ENCODE data around the gene ESRRA.
"Not testable (repeated sequence)": the region's sequence is repeated elsewhere in the genome, so short reads cannot be mapped to it uniquely, and the experiment has no call there.

ESRRA gene

DNA sequence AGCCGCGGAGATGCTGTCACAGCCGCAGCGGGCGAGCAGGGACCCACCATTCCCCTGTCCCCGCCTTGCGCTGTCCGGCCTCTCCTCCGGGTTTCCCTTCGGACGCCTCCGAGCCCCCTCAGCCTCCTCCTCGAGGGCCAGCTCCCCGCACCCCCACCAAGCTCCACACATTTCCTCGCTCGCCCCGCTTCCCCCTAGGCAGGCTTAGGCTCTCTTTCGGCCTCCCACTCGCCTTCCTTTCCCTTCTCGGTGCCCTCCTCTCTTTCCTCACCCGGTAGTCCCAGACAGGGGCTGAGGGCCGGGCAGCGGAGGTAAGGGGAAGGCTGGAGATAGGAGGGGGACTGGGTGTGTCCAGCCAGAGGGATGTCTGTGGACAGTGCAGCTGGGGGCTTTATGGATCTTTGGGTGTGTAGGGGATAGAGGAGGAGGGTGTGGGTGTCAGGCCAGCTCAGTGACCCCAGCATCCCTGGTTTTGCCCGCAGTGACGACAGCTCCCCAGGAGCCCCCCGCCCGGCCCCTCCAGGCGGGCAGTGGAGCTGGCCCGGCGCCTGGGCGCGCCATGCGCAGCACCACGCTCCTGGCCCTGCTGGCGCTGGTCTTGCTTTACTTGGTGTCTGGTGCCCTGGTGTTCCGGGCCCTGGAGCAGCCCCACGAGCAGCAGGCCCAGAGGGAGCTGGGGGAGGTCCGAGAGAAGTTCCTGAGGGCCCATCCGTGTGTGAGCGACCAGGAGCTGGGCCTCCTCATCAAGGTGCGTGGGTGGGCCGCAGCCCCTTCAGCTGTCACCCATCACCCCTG is 12.7 kb upstream of the ESRRA start:
- no peak for DNase-seq

- DNase-seq: no peak
Observed at GRCh38 chr11:64294774-64295173, 10.6 kb upstream of the ESRRA start.

DNA sequence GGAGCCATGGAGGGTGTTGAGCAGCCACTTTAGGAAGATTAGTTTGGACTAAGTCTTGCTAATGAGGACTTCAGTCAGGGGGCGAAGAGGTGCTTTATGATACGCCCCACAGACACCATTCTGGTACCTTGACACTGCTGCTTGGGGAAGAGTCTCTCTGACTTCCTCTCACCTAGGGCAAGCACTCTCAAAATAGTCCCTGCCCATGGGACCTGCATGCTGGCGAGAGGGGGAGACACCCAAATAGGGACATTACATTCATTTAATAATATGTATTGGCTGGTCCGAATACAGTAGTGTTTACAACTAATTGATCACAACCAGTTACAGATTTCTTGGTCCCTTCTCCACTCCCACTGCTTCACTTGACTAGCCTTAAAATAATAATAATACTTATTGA is 9.6 kb upstream of the ESRRA start:
- DNase-seq: no peak

GRCh38 chr11:64296236-64296635 is 9.1 kb upstream of the ESRRA start:
- no peak for DNase-seq

- DNase-seq: no peak
Observed at GRCh38 chr11:64296830-64297698, 8.3 kb upstream of the ESRRA start.

- no peak for DNase-seq
Observed at GRCh38 chr11:64297699-64298358, 7.5 kb upstream of the ESRRA start.

DNA sequence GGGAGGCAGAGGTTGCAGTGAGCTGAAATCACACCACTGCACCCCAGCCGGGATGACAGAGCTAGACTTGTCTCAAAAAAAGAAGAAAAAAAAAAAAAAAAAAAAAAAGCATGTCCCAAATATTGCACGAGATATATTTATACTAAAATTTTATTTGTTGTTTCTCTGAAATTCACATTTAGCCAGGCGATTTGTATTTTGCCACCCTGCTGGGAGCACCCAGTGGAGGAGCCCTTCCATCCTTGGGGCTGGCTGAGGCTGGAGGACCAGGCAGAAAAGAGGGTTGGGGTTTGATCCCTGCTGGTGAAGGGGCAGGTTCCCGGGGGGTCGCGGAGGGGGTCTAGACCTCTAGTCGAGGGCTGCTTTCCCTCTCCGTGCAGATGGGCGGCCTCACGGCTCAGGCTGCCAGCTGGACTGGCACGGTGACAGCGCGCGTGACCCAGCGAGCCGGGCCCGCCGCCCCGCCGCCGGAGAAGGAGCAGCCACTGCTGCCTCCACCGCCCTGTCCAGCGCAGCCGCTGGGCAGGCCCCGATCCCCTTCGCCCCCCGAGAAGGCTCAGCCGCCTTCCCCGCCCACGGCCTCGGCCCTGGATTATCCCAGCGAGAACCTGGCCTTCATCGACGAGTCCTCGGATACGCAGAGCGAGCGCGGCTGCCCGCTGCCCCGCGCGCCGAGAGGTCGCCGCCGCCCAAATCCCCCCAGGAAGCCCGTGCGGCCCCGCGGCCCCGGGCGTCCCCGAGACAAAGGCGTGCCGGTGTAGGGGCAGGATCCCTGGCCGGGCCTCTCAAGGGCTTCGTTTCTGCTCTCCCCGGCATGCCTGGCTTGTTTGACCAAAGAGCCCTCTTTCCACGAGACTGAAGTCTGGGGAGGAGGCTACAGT is 6.1 kb upstream of the ESRRA start:
- no peak for DNase-seq

DNA sequence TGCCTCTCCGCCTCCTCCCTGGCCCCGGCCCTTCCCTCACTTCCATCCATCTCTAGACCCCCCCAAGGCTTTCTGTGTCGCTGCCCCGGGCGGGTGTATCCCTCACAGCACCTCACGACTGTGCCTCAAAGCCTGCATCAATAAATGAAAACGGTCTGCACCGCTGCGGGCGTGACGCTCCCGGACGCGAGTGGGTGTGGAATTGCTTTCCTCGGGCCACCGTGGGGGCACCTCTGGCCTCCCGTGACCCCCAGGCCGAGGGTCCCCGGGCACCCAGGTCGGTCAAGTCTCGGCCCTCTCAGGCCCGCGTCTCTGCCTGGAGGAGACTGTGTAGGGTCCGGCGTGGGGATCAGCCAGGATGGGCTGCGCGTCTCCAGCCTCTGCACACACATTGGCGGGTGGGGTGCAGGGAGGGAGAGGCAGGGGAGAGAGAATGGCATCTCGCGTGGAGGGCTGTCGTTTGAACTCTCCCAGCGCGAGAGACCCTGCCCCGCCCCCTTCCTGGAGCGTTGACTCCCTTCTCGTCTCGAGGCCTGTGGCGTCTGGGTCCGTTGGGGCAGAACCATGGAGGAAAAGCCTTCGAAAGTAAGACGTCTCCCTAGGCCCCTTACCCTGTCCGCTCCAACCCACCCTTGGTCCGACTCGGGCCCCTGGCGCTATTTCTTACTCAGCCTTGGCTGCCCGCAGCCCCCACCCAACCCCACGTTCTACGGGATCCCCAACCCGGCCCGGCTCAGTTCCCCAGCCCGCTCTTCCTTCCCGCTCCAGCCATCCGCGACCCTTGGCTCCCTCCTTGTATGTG is 5.3 kb upstream of the ESRRA start, which contains the start of gene CATSPERZ:
TSS of gene CATSPERZ (plus strand) at position 512 of the 802 bp plus-strand sequence. CDS start at position 565, 53 bp downstream.
- DNase-seq: no peak

DNA sequence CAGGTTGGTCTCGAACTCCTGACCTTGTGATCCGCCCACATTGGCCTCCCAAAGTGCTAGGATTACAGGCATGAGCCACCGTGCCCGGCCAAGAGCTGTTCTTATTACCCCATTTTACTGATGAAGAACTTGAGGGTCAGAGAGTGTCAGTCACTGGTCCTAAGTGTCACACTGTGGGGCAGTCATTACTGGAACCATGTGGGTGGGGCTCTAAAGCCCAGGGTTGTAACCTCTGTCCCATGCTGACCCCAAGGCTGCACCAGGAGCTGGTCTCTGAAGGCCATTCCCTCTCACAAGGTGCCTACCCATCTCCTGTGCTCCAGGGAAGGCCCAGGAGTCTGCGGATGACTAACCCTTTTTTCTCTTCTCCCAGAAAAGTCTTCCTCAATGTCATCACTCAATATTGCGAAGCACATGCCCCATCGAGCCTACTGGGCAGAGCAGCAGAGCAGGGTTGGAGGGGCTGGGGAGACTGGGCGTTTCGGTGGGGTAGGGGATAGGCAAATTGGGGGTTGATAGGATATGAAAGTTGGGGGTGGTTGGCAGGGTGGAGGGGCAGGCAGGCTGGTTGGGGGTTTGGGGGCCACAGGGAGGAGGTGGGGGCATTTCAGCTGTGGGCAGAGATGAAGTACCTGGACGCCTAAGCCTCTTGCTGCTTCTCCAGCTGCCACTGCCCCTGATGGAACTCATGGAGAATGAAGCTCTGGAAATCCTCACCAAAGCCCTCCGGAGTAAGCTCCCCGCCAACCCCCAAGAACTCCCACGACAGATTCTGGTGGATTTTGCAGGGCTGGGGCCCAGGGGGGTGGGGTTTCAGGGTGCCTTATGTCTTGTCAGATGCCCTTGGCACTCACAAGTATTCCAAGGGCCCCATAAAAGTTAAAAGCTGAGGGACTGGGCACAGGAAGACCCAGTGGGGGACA is 2.0 kb upstream of the ESRRA start:
- no peak for DNase-seq

GRCh38 chr11:64304032-64304315 is 1.4 kb upstream of the ESRRA start:
- no peak for DNase-seq

DNA sequence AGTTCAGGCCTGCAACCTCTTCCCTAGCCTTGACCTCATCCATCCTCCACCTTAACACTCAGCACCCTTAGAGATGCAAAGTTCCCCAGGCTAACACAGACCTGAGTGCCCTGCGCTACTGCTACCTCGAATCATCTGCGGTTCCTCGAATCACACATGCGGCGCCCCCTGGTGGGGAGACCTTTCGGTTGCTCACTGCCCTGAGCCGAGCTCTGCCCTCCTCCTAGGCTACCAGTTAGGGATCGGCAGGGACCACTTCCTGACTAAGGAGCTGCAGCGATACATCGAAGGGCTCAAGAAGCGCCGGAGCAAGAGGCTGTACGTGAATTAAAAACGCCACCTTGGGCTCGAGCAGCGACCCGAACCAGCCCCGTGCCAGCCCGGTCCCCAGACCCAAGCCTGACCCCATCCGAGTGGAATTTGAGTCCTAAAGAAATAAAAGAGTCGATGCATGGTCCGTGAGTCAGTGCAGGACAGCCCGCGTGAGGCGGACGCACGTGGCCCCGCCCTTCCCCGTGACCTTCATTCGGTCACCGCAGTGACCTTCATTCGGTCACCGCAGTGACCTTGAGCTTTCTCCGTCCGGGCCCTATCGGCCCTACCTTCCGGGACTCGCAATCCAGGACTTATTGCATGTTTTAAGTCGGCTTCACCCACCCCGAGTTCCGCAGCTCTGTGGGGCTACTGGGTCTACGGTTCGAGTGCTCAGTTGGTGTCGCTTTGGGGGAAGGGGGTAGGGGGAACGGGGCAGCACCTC is 830 bp upstream of the ESRRA start:
- DNase-seq: peak; percentile 84

DNA sequence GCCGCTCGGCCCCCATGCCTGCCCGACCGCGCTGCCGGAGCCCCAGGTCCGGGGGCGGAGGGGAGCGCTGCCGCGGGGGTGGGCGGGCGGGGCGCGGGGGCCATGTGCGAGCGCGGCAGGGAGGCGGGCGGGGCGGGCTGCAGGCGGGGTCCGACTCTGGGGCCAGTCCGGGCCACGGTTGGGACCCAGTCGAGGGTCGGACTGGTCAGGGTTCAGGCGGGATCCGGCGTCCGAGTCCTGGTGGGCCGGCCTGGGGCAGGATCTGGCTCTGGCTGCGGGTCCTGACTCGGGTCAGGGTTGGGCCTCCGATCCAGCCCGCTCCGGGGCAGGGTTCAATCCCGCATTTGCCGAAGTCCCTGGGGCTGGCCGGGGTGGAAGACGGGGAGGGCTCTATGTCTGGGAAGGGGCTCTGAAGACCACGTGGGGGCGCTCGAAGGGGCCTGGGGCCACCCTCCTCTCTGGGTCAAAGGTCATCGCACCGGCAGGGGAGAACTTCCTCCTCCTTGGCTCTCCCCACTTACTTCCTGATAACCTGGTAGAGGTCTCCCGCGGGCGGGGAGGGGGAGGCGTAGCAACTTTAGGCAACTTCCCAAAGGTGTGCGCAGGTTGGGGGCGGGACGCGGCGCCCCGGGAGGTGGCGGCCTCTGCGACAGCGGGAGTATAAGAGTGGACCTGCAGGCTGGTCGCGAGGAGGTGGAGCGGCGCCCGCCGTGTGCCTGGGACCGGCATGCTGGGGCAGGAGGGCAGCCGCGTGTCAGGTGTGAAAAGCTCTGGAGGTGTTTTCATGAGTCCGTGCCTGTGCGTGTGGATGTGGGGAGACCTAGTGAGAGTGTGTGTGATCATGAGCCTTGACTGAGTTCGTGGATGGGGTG is 603 bp downstream of the ESRRA start:
- DNase-seq: peak; percentile 52

GRCh38 chr11:64306563-64306875 is 1.2 kb downstream of the ESRRA start:
- no peak for DNase-seq

DNA sequence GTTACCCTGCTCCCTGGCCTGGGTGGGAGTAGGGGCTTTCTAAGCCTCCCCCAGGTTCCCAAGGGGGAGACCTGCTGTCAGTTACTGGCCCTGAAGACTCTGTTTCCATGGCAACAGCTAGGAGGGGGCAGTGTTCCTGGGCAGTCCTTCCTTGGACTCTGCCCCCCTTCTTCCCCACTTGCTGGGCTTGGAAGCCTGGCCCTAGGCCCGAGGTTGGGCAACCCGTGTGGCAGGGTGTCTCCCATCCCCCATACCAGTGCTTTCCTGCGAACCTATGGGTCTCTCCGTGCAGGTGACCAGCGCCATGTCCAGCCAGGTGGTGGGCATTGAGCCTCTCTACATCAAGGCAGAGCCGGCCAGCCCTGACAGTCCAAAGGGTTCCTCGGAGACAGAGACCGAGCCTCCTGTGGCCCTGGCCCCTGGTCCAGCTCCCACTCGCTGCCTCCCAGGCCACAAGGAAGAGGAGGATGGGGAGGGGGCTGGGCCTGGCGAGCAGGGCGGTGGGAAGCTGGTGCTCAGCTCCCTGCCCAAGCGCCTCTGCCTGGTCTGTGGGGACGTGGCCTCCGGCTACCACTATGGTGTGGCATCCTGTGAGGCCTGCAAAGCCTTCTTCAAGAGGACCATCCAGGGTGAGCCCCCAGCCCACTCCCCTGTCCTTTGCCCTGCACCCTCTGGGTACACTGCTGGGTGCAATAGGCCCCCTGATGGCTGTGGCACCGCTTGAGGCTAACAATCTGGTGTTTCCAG is 1.7 kb downstream of the ESRRA start:
- DNase-seq: no peak

GRCh38 chr11:64307795-64308194 is 2.5 kb downstream of the ESRRA start:
- DNase-seq: not testable (repeated sequence)

DNA sequence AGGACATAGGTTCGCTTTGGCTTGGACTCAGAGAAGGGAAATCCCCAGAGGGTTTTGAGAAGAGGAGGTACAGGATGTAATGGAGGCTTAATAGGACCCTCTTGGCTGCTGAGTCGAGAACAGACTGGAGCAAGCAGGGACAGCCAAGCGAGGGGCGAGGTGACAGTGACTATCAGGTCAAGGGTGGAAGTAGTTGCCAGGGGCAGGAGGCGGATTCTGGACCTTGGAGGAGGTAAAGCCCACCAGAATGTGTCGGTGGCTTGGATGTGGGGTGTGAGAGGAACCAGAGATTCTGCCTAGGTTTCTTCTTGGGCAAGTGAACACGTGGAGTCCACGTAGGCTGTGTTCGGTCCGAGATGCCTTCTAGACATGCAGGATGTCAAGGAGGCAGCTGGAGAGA is 7.6 kb downstream of the ESRRA start:
- DNase-seq: no peak

DNA sequence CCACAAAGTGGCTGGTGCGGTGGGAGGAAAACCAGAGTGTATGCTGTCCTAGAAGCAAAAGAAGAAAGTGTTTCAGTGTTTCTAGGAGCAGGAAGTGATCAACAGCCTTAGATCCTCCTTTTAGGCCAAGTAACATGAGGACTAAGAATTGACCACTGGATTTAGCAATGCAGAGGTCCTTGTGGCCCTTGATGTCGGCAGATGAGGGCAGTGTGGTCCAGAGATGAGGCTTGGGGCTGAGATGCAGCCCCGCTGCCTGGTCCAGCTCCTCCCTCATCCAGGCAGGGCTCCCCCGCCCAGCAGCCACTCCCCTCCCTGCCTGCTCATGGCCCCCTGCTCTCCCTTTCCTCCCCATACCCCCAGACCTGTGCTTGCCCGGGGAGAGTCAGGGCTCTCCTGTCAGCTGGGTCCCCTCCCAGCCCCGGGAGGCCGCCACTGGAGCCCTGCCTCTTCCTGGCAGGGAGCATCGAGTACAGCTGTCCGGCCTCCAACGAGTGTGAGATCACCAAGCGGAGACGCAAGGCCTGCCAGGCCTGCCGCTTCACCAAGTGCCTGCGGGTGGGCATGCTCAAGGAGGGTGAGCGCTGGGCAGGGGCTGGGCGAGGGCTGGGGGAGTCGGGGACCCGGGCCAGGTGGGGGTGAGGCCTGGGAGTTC is 8.3 kb downstream of the ESRRA start:
- DNase-seq: no peak
